Muscle layer of colon (tissue), 2 donors: Measurements from ENCODE around the gene CEP112.

Experiments used
- H3K27ac ChIP-seq: one replicate; pipeline ENCODE4 v1.7.0; 2013; ENCODE audit warnings: low read depth, mild to moderate bottlenecking, low read length, moderate library complexity
- H3K27me3 ChIP-seq, 2 donors: one replicate each; pipeline ENCODE4 v1.7.0; 2013; ENCODE audit warnings: low read length in 2 of 2, mild to moderate bottlenecking in 2 of 2; ENCODE audit not compliant: insufficient read depth in 2 of 2, control insufficient read depth in 1 of 2
- H3K36me3 ChIP-seq: one replicate; pipeline ENCODE4 v1.7.0; 2013; ENCODE audit warnings: mild to moderate bottlenecking, low read length; ENCODE audit not compliant: insufficient read depth
- H3K4me1 ChIP-seq: one replicate; pipeline ENCODE4 v1.7.0; 2013; ENCODE audit warnings: mild to moderate bottlenecking, low read length; ENCODE audit not compliant: insufficient read depth
- H3K4me3 ChIP-seq, 2 donors: one replicate each; pipeline ENCODE4 v1.7.0; 2013; ENCODE audit warnings: low read length in 2 of 2, low read depth in 1 of 2, mild to moderate bottlenecking in 1 of 2, moderate library complexity in 1 of 2
- H3K9ac ChIP-seq: one replicate; pipeline ENCODE4 v1.7.0; 2013; ENCODE audit warnings: low read length
- H3K9me3 ChIP-seq: one replicate; pipeline ENCODE4 v1.7.0; 2013; ENCODE audit warnings: mild to moderate bottlenecking, low read length
- donor health status: abdominal sarcoma.
- donor health status: Adenocarcinoma of cecum.

Gene CEP112

GRCh38 chr17:65978871-65979270, 213.1 kb downstream of the CEP112 start:
- H3K27ac ChIP-seq, result no peak overlapping the region
- no peak overlapping the region for H3K4me3 ChIP-seq
- H3K4me1 ChIP-seq, result no peaks in the 10 kb centered on the region
- H3K27me3 ChIP-seq, result no peaks in the 10 kb centered on the region
- no peaks in the 10 kb centered on the region for H3K36me3 ChIP-seq
- no peaks in the 10 kb centered on the region for H3K9me3 ChIP-seq
- no peak overlapping the region for H3K9ac ChIP-seq

GRCh38 chr17:65977041-65977440, 214.9 kb downstream of the CEP112 start:
- Histone ChIP-seq H3K9me3 (no peaks in the 10 kb centered on the region), H3K36me3 (no peaks in the 10 kb centered on the region), H3K9ac (no peak overlapping the region), H3K27ac (no peak overlapping the region), H3K4me3 (no peak overlapping the region), H3K4me1 (no peaks in the 10 kb centered on the region), H3K27me3 (no peaks in the 10 kb centered on the region)

- Histone ChIP-seq H3K4me1 (no peaks in the 10 kb centered on the region), H3K9me3 (no peaks in the 10 kb centered on the region), H3K27me3 (no peaks in the 10 kb centered on the region), H3K27ac (no peak overlapping the region), H3K9ac (no peak overlapping the region), H3K4me3 (no peak overlapping the region), H3K36me3 (no peaks in the 10 kb centered on the region)
Observed at GRCh38 chr17:65975878-65976277, 216.1 kb downstream of the CEP112 start.

DNA sequence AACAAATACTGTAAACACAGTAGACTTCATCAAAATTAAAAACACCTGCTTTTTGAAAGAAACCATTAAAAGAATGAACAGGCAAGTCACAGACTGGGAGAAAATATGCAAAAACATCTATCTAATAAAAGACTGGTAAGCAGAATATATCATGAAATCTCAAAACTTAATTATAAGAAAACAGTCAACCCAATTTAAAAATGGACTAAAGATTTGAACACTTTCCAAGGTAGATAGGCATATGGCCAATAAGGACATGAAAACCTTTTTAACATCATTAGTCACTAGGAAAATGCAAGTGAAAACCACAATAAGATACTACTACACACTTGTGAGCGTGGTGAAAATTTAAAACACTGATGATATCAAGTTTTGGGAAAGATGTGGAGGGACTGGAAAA, 218.7 kb downstream of the CEP112 start:
- Histone ChIP-seq H3K9me3 (no peaks in the 10 kb centered on the region), H3K36me3 (no peaks in the 10 kb centered on the region), H3K27ac (no peak overlapping the region), H3K9ac (no peak overlapping the region), H3K4me3 (no peak overlapping the region), H3K4me1 (no peaks in the 10 kb centered on the region), H3K27me3 (no peaks in the 10 kb centered on the region)

GRCh38 chr17:65967372-65967771, 224.6 kb downstream of the CEP112 start:
- H3K27me3 ChIP-seq, result no peaks in the 10 kb centered on the region
- H3K4me1 ChIP-seq, result no peaks in the 10 kb centered on the region
- H3K4me3 ChIP-seq, result no peak overlapping the region
- no peak overlapping the region for H3K27ac ChIP-seq
- no peak overlapping the region for H3K9ac ChIP-seq
- H3K9me3 ChIP-seq, result no peaks in the 10 kb centered on the region
- no peaks in the 10 kb centered on the region for H3K36me3 ChIP-seq

DNA sequence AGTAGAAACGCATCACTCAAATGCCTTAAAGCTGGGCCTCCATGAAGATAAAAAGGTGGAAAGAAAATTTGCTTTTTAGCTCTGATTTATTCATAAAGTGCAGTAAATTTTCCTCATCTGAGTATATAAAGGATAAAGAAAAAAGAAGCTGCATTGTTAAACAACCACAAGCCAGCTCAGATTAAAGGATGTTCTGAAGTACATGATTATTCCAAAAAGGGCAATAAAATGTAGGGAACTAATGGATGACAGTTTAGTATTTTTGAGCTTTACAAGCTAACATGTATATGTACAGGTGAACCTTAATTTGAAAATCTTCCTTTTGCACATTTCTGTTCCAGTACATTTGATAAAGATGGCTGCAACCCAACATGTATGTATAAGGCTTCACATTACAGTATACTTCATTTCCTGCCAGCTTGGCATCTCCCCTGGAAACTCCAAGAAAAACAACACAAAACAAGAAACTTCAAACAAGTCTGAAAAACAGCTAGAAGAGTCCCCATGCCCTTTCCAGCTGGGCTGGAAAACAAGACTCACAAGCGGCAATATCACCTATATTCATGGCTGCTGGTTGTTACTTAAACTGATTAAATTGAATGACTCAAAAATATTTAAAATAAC, 225.7 kb downstream of the CEP112 start:
- Histone ChIP-seq H3K9me3 (no peaks in the 10 kb centered on the region), H3K9ac (no peak overlapping the region), H3K4me1 (no peaks in the 10 kb centered on the region), H3K27me3 (no peaks in the 10 kb centered on the region), H3K36me3 (no peaks in the 10 kb centered on the region), H3K27ac (no peak overlapping the region), H3K4me3 (no peak overlapping the region)

- Histone ChIP-seq H3K9ac (no peak overlapping the region), H3K4me3 (no peak overlapping the region), H3K27me3 (no peaks in the 10 kb centered on the region), H3K4me1 (no peaks in the 10 kb centered on the region), H3K27ac (no peak overlapping the region), H3K9me3 (no peaks in the 10 kb centered on the region), H3K36me3 (no peaks in the 10 kb centered on the region)
Observed at GRCh38 chr17:65963179-65963578, 228.8 kb downstream of the CEP112 start.

DNA sequence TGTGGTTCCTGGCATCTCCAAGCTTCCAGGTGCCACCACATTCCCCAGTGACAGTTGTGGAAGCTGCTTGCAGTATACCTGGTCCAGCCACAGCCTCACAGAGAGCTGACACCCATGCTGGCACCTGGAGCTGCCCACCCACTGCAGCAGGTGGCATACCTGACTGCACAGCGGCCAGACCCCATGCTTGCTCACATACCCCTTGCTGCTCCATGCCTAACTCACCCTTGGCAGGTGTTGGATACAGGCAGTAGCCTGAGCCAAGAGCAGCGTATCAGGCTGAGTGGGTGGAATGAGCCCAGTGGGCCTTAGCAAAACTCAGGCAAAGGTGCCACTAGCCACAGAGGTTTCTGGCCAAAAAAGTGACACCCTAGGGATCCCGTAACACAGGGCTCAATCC, 232.3 kb downstream of the CEP112 start:
- H3K4me1 ChIP-seq, result no peaks in the 10 kb centered on the region

DNA sequence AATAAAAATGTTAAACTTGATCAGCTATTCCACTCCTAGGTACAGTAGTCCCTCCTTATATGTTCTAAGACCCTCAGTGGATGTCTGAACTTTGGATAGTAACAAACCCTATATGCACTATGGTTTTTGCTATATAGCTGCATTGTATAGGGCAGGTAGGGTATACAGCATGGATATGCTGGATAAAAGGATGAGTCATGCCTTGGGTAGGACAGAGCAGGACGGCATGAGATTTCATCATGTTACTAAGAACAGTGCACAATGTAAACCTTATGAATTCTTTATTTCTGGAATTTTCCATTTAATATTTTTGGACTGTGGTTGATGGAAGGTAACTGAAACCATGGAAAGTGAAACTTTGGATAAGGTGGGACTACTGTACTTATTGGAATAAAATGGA, 235.1 kb downstream of the CEP112 start:
- H3K4me3 ChIP-seq, result no peak overlapping the region
- H3K36me3 ChIP-seq, result no peaks in the 10 kb centered on the region
- H3K9ac ChIP-seq, result no peak overlapping the region
- no peaks in the 10 kb centered on the region for H3K27me3 ChIP-seq
- H3K9me3 ChIP-seq, result no peaks in the 10 kb centered on the region
- no peak overlapping the region for H3K27ac ChIP-seq
- no peaks in the 10 kb centered on the region for H3K4me1 ChIP-seq

More for the DNA sequence above, 232.3 kb downstream of the CEP112 start:
- Histone ChIP-seq H3K9ac (no peak overlapping the region), H3K27ac (no peak overlapping the region), H3K36me3 (no peaks in the 10 kb centered on the region), H3K27me3 (no peaks in the 10 kb centered on the region), H3K9me3 (no peaks in the 10 kb centered on the region), H3K4me3 (no peak overlapping the region)

DNA sequence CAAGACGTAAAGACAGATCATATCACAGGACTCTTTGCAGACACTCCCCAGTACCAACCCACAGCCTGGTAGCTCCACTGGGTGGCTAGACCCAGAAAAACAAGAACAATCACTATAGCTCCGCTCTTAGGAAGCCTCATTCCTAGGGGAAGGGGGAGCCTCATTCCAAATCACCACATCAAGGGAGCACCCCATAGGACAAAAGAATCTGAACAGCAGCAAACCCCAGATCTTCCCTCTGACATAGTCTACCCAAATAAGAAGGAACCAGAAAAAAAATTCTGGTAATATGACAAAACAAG, 237.8 kb downstream of the CEP112 start:
- no peaks in the 10 kb centered on the region for H3K4me1 ChIP-seq
- H3K9ac ChIP-seq, result no peak overlapping the region
- no peak overlapping the region for H3K4me3 ChIP-seq
- no peaks in the 10 kb centered on the region for H3K27me3 ChIP-seq
- H3K9me3 ChIP-seq, result no peaks in the 10 kb centered on the region
- no peak overlapping the region for H3K27ac ChIP-seq
- no peaks in the 10 kb centered on the region for H3K36me3 ChIP-seq

DNA sequence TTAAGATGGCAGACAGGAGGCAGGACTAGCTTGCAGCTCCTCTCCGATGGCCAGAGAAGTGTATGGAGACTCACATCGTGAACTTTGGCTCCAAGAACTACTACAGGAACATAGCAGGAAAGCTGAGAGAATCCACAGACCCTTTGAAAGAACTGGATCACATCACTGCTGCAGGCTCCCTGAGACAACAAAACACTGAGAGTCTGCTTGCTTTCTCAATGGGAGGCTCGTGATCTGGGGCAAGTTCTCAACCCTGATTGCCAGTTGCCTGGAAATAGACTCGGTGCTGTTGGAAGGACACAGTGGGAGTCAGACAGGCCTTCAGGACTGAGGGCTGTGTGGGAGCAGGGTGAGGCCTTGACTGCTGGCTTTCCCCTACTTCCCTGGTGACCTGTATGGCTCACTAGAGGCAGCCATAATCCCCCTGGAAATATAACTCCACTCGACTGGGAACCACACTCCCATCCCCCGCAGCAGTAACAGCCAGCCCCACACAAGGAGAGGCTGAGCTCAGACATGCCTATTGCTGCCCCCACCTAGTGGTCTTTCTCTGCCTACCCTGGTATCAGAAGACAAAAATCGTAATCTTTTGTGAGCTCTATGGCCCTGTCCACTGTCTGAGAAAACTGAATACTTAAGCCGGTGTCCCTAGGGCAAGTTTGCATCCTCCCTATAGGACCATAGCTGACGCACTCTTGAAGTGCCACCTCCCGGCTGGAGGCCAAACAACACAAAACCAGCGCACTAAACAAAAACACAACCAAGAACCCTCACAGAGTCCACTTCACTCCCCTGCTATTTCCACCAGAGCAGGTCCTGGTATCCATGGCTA, 238.4 kb downstream of the CEP112 start:
- H3K36me3 ChIP-seq, result no peaks in the 10 kb centered on the region
- H3K4me3 ChIP-seq, result no peak overlapping the region
- no peaks in the 10 kb centered on the region for H3K27me3 ChIP-seq
- H3K9me3 ChIP-seq, result no peaks in the 10 kb centered on the region
- H3K27ac ChIP-seq, result no peak overlapping the region
- H3K9ac ChIP-seq, result no peak overlapping the region
- no peaks in the 10 kb centered on the region for H3K4me1 ChIP-seq

DNA sequence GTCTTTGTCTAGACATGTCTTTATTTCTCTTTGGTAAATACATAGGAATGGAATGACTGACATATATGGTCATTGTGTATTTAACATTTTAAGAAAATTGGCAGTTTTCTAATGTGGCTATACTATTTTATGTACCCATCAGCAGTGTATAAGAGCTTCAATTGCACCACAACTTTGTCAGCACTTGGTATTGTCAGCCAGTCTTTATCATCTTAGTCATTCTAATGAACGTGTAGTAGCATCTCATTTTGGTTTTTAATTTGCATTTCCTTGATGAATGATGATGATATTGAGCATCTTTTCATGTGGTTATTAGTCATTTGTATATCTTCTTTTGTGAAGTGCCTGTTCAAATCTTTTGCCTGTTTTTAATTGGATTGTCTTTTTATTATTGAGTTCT, 239.3 kb downstream of the CEP112 start:
- Histone ChIP-seq H3K9ac (no peak overlapping the region), H3K27ac (no peak overlapping the region), H3K4me1 (no peaks in the 10 kb centered on the region), H3K27me3 (no peaks in the 10 kb centered on the region), H3K9me3 (no peaks in the 10 kb centered on the region), H3K4me3 (no peak overlapping the region), H3K36me3 (no peaks in the 10 kb centered on the region)
